Activated B cell treated with CpG ODN at 0.5 μM for 24 hours (primary cell): ENCODE measurements around the gene ZNF577. TPM values are rescaled to one million over a fixed set of nuclear protein-coding genes. Genes with fewer than 3 reads are reported as not detected.
"Not testable (repeated sequence)": the region's sequence is repeated elsewhere in the genome, so short reads cannot be mapped to it uniquely, and the experiment has no call there.

Experiments
- ATAC-seq: fragments of 200-7000 bp; cut with Tn5 transposase; one replicate; pipeline ENCODE4 v1.10.0; 2021; ENCODE audit warnings: low read depth, mild to moderate bottlenecking, moderate library complexity
- CTCF ChIA-PET: fragments of 350-600 bp; sonication (Branson Sonifier 250); formaldehyde crosslinking; loops from one replicate; lab custom pipeline; 2021; ENCODE audit warnings: antibody characterized with exemption; lab: Charles Lee
- POLR2A ChIA-PET: fragments of 350-600 bp; sonication (Branson Sonifier 250); formaldehyde crosslinking; loops from one replicate; lab custom pipeline; 2021; ENCODE audit warnings: antibody characterized with exemption; lab: Charles Lee
- DNase-seq: peaks from one replicate; pipeline ENCODE4 v3.0.0; 2022
- H3K27ac Mint-ChIP-seq: one replicate; pipeline ENCODE4 v1.8.0; 2020; ENCODE audit warnings: mixed read lengths
- H3K27me3 Mint-ChIP-seq: one replicate; pipeline ENCODE4 v1.8.0; 2021; ENCODE audit warnings: mixed read lengths
- H3K36me3 Mint-ChIP-seq: one replicate; pipeline ENCODE4 v1.8.0; 2021; ENCODE audit warnings: low read depth, mixed read lengths
- H3K4me1 Mint-ChIP-seq: one replicate; pipeline ENCODE4 v1.8.0; 2021; ENCODE audit warnings: mixed read lengths
- H3K4me3 Mint-ChIP-seq: one replicate; pipeline ENCODE4 v1.8.0; 2020; ENCODE audit warnings: mild to moderate bottlenecking, mixed read lengths
- H3K9me3 Mint-ChIP-seq: one replicate; pipeline ENCODE4 v1.8.0; 2020; ENCODE audit warnings: mixed read lengths
- intact Hi-C: fragments of 100-400 bp; cut with micrococcal nuclease; formaldehyde crosslinking; loops from one replicate; pipeline ENCODE4 v1.15.1; 2024
- total RNA-seq: library from RNA; stranded (reverse); gene quantifications from 2 replicates; pipeline ENCODE4 v1.2.3, GENCODE V29; 2022
- TF ChIP-seq, protein P1 (sequence below): fragments of 200-600 bp; IDR thresholded peaks from one replicate; pipeline ENCODE4 v1.8.0; 2022; ENCODE audit warnings: antibody characterized with exemption, mild to moderate bottlenecking

ZNF577 gene
- total RNA-seq, 1 donor from 2014 or later, result 13.9 TPM

DNA sequence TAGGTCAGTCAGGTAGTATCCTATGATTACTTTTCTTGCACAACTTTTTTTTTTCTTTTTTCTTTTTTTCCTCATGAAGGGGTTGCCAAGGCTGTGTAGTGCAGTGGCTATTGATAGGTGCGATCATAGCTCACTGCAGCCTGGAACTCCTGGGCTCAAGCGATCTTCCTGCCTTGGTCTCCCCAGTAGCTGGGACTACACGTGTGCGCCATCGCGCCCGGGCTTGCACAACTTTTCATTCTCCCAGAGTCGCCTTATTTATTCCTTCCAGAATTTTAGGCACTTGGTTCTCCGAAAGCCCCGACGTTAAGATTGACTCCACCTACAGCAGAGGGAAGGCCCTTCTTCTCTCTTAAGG is 38.7 kb upstream of the ZNF577 start:
- Mint-ChIP-seq H3K4me1 (peaks cover 24% of the 10 kb centered on the region), H3K27ac (peak overlapping the region; percentile 93), H3K27me3 (no peaks in the 10 kb centered on the region), H3K36me3 (peaks cover 62% of the 10 kb centered on the region), H3K9me3 (peaks cover 36% of the 10 kb centered on the region), H3K4me3 (peak overlapping the region; percentile 100)
- TF ChIP-seq, protein P1, sequence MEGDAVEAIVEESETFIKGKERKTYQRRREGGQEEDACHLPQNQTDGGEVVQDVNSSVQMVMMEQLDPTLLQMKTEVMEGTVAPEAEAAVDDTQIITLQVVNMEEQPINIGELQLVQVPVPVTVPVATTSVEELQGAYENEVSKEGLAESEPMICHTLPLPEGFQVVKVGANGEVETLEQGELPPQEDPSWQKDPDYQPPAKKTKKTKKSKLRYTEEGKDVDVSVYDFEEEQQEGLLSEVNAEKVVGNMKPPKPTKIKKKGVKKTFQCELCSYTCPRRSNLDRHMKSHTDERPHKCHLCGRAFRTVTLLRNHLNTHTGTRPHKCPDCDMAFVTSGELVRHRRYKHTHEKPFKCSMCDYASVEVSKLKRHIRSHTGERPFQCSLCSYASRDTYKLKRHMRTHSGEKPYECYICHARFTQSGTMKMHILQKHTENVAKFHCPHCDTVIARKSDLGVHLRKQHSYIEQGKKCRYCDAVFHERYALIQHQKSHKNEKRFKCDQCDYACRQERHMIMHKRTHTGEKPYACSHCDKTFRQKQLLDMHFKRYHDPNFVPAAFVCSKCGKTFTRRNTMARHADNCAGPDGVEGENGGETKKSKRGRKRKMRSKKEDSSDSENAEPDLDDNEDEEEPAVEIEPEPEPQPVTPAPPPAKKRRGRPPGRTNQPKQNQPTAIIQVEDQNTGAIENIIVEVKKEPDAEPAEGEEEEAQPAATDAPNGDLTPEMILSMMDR, result no peak
- POLR2A ChIA-PET, result interaction anchor here (0.8 to 1.6 kb wide), 2 partner anchors 102 to 122 kb away, joined by 3 to 7 read pairs; partner anchors contain the start of genes ZNF432 and ZNF614
- intact Hi-C loops, result loop anchor here (10.0 kb wide), 2 partner anchors 168 to 308 kb away; partner anchors contain the start of gene ZNF841
- ATAC-seq, result no peak
- no peak for DNase-seq
- CTCF ChIA-PET, result interaction anchor here (1.5 kb wide), 1 partner anchor 35 kb away, joined by 4 read pairs; no protein-coding TSS in a partner anchor

DNA sequence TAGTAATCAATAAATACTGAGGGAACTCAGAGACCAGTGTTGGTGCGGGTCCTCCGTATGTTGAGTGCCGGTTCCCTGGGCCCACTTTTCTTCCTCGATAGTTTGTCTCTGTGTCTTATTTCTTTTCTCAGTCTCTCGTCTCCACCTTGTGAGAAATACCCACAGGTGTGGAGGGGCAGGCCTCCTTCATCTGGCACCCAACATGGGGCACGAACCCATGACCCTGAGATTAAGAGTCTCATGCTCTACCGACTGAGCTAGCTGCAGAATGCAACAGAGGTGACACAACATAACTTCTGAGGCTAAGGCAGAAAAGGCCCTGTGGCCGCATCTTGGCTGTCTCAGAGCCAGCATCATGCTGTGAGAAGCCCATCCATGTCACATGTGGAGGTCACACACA is 34.2 kb upstream of the ZNF577 start:
- Mint-ChIP-seq H3K9me3 (peaks cover 46% of the 10 kb centered on the region), H3K27me3 (no peaks in the 10 kb centered on the region), H3K4me3 (no peak overlapping the region), H3K27ac (no peak overlapping the region), H3K36me3 (peaks cover 37% of the 10 kb centered on the region), H3K4me1 (peaks cover 7% of the 10 kb centered on the region)
- intact Hi-C loops, result loop anchor here (10.0 kb wide), 2 partner anchors 173 to 313 kb away; partner anchors contain the start of gene ZNF841
- ChIA-PET POLR2A (no interaction called here), CTCF (no interaction called here)
- DNase-seq (no peak), ATAC-seq (no peak)
- TF ChIP-seq, protein P1, result no peak

DNA sequence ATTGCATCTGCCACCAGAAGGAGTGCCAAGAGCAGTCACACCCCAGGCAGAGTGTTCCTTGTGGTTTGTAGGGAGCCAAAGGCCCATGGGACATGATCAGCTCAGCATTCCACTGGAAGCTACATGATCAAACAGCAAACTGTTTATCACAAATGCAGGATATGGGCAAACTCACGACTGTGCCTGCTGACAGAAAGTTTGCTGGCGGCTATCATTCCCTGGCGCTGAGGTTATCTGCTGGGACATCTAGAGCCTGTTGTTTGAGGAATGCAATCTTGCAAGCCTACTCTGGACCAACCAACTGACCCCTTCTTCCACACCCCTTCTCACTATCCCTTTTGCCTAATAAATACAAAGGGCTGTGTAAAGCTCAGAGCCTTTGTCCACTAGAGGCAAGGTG is 31.9 kb upstream of the ZNF577 start:
- CTCF ChIA-PET, result no interaction called here
- Mint-ChIP-seq H3K27ac (no peak overlapping the region), H3K4me1 (peaks cover 2% of the 10 kb centered on the region), H3K9me3 (peaks cover 51% of the 10 kb centered on the region), H3K36me3 (peaks cover 35% of the 10 kb centered on the region), H3K4me3 (no peak overlapping the region), H3K27me3 (no peaks in the 10 kb centered on the region)
- ATAC-seq, result no peak
- no peak for DNase-seq
- TF ChIP-seq, protein P1, result no peak
- intact Hi-C loops, result loop anchor here (10.0 kb wide), 2 partner anchors 175 to 315 kb away; partner anchors contain the start of gene ZNF841
- POLR2A ChIA-PET, result no interaction called here

DNA sequence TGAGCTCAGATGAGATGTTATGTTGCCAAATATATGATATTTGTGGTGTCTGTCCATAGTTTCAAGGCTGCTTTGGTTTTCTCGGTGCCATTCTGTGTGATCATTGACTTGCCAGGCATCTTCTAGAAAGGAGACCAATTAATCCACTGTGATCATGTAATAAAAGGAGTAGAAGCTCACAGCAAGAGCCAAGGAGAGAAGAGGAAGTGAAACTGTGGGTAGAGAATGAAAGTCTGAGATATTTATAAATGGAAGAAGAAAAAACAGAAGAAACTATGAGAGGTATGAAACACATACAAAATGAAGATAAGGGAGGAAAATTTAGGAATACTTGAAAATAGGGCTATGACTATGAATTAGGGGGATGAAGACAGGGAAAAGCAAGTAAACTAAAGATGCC is 28.4 kb upstream of the ZNF577 start:
- Mint-ChIP-seq H3K27ac (no peak overlapping the region), H3K9me3 (peaks cover 45% of the 10 kb centered on the region), H3K36me3 (peaks cover 28% of the 10 kb centered on the region), H3K4me1 (peaks cover 2% of the 10 kb centered on the region), H3K27me3 (no peaks in the 10 kb centered on the region), H3K4me3 (no peak overlapping the region)
- DNase-seq (no peak), ATAC-seq (no peak)
- CTCF ChIA-PET, result no interaction called here
- POLR2A ChIA-PET, result no interaction called here
- intact Hi-C loops, result no loop called here
- TF ChIP-seq, protein P1, result no peak

DNA sequence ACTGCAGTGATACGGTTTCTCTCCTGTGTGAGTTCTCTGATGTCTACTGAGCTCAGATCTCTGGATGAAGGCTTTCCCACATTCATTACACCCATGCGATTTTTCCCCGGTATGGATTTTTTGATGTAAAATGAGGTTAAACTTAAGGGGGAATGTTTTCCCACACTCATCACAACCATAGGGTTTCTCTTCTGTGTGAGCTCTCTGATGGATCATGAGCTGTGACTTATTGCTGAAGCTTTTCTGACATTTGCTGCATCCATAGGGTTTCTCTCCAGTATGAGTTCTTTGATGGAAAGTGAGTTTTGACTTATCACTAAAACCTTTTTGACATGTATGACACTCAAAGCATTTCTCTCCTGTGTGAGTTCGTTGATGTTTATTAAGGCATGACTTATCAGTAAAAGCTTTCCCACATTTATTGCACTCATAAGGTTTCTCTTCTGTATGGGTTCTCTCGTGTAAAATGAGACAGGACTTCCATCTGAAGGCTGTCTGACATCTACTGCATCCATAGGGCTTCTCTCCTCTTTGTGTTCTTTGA is 27.6 kb upstream of the ZNF577 start:
- DNase-seq (no peak), ATAC-seq (no peak)
- ChIA-PET CTCF (no interaction called here), POLR2A (no interaction called here)
- intact Hi-C loops, result no loop called here
- no peaks in the 10 kb centered on the region for H3K27me3 Mint-ChIP-seq
- TF ChIP-seq, protein P1, result no peak
- H3K4me3 Mint-ChIP-seq, result no peak overlapping the region
- peaks cover 28% of the 10 kb centered on the region for H3K36me3 Mint-ChIP-seq
- peaks cover 2% of the 10 kb centered on the region for H3K4me1 Mint-ChIP-seq
- H3K27ac Mint-ChIP-seq, result no peak overlapping the region
- H3K9me3 Mint-ChIP-seq, result peaks cover 45% of the 10 kb centered on the region

DNA sequence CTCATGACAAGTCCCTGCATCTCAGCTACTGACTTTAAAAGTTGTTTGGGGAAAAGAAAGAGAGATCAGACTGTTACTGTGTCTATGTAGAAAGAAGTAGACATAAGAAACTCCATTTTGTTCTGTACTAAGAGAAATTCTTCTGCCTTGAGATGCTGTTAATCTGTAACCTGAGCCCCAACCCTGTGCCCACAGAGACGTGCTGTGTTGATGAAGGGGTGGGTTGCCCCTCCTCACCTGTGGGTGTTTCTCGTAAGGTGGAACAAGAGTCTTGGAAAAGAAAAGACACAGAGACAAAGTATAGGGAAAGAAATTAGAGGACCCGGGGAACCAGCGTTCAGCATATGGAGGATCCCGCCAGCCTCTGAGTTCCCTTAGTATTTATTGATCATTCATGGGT is 20.2 kb upstream of the ZNF577 start:
- H3K4me1 Mint-ChIP-seq, result peaks cover 18% of the 10 kb centered on the region
- ATAC-seq, POLR2A ChIA-PET, DNase-seq, H3K4me3 Mint-ChIP-seq, H3K27ac Mint-ChIP-seq, CTCF ChIA-PET: not testable (repeated sequence)
- peaks cover 16% of the 10 kb centered on the region for H3K27me3 Mint-ChIP-seq
- intact Hi-C loops, result loop anchor here (5.0 kb wide), 1 partner anchor 139 kb away; the partner anchor contains the start of gene ZNF432
- H3K9me3 Mint-ChIP-seq, result peaks cover 40% of the 10 kb centered on the region
- peaks cover 29% of the 10 kb centered on the region for H3K36me3 Mint-ChIP-seq

DNA sequence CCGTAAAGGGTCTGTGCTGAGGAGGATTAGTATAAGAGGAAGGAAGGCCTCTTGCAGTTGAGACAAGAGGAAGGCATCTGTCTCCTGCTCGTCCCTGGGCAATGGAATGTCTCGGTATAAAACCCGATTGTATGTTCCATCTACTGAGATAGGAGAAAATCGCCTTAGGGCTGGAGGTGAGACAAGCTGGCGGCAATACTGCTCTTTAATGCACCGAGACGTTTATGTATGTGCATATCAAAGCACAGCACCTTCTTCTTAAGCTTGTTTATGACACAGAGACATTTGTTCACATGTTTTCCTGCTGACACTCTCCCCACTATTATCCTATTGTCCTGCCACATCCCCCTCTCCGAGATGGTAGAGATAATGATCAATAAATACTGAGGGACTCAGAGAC is 18.4 kb upstream of the ZNF577 start:
- POLR2A ChIA-PET, ATAC-seq, DNase-seq, CTCF ChIA-PET, H3K27ac Mint-ChIP-seq: not testable (repeated sequence)
- Mint-ChIP-seq H3K9me3 (peaks cover 40% of the 10 kb centered on the region), H3K27me3 (peaks cover 16% of the 10 kb centered on the region), H3K4me3 (peak overlapping the region; percentile 29), H3K36me3 (peaks cover 44% of the 10 kb centered on the region), H3K4me1 (peaks cover 24% of the 10 kb centered on the region)
- intact Hi-C loops, result loop anchor here (5.0 kb wide), 1 partner anchor 141 kb away; the partner anchor contains the start of gene ZNF432
